Glomerular visceral epithelial cell (primary cell): ENCODE data around the gene KCNJ11.

Experiments used
- DNase-seq: peaks from one replicate; pipeline ENCODE4 v3.0.0-alpha.2; 2016; ENCODE audit errors: extremely low spot score

Gene KCNJ11

GRCh38 chr11:17366495-17366894 is 22.0 kb downstream of the KCNJ11 start:
- DNase-seq = no peak

GRCh38 chr11:17354601-17354991 is 33.9 kb downstream of the KCNJ11 start:
- peak; percentile 61 for DNase-seq

- DNase-seq = no peak
Measured at GRCh38 chr11:17353821-17354600, 34.4 kb downstream of the KCNJ11 start.

- DNase-seq = peak; percentile 72
Measured at GRCh38 chr11:17352950-17353820, 35.3 kb downstream of the KCNJ11 start.

- DNase-seq = peak; percentile 29
Measured at GRCh38 chr11:17351510-17352176, 36.8 kb downstream of the KCNJ11 start, which contains the start of gene NCR3LG1. Gene NCR3LG1 (plus strand): TSS chr11:17351800. CDS start chr11:17351970, 170 bp downstream.

GRCh38 chr11:17351172-17351509 is 37.3 kb downstream of the KCNJ11 start:
- no peak for DNase-seq

- DNase-seq = no peak
Measured at GRCh38 chr11:17350455-17351171, 37.8 kb downstream of the KCNJ11 start.

- no peak for DNase-seq
Measured at GRCh38 chr11:17347676-17348075, 40.8 kb downstream of the KCNJ11 start.

GRCh38 chr11:17343907-17344306 is 44.6 kb downstream of the KCNJ11 start:
- DNase-seq = peak; percentile 45

GRCh38 chr11:17343257-17343656 is 45.2 kb downstream of the KCNJ11 start:
- no peak for DNase-seq
